NCI-H146 treated with DMSO at 0.1 percent for 48 hours (cell line): ENCODE data around the gene BARX2.

Experiments used
- DNase-seq: peaks from one replicate; lab custom pipeline; 2025; ENCODE audit not compliant: unreplicated experiment; lab: John Stamatoyannopoulos, UW

Gene BARX2

GRCh38 chr11:129435499-129436245 lies 60.0 kb downstream of the BARX2 start:
- no peak for DNase-seq

- no peak for DNase-seq
Measured at GRCh38 chr11:129436573-129436972, 60.9 kb downstream of the BARX2 start.

GRCh38 chr11:129440028-129440713 lies 64.5 kb downstream of the BARX2 start:
- no peak for DNase-seq

- no peak for DNase-seq
Measured at GRCh38 chr11:129442171-129442570, 66.5 kb downstream of the BARX2 start.

- no peak for DNase-seq
Measured at GRCh38 chr11:129443276-129443675, 67.6 kb downstream of the BARX2 start.

GRCh38 chr11:129444274-129444673 lies 68.6 kb downstream of the BARX2 start:
- no peak for DNase-seq

- no peak for DNase-seq
Measured at GRCh38 chr11:129445226-129445625, 69.6 kb downstream of the BARX2 start.

- DNase-seq, result no peak
Measured at GRCh38 chr11:129446572-129446971, 70.9 kb downstream of the BARX2 start.

GRCh38 chr11:129447654-129448239 lies 72.1 kb downstream of the BARX2 start:
- DNase-seq, result no peak

GRCh38 chr11:129451524-129451923 lies 75.9 kb downstream of the BARX2 start:
- no peak for DNase-seq

- no peak for DNase-seq
Measured at GRCh38 chr11:129453293-129453721, 77.7 kb downstream of the BARX2 start.

GRCh38 chr11:129455101-129455500 lies 79.5 kb downstream of the BARX2 start:
- DNase-seq, result no peak

GRCh38 chr11:129455756-129456655 lies 80.4 kb downstream of the BARX2 start:
- no peak for DNase-seq

GRCh38 chr11:129457321-129457720 lies 81.7 kb downstream of the BARX2 start:
- DNase-seq, result no peak

GRCh38 chr11:129458278-129458677 lies 82.6 kb downstream of the BARX2 start:
- no peak for DNase-seq

- peak; percentile 22 for DNase-seq
Measured at GRCh38 chr11:129458756-129459535, 83.3 kb downstream of the BARX2 start.

GRCh38 chr11:129460714-129461113 lies 85.1 kb downstream of the BARX2 start:
- DNase-seq, result peak; percentile 39

- no peak for DNase-seq
Measured at GRCh38 chr11:129484068-129484467, 108.4 kb downstream of the BARX2 start.

- DNase-seq, result no peak
Measured at GRCh38 chr11:129489249-129489648, 113.6 kb downstream of the BARX2 start.

- no peak for DNase-seq
Measured at GRCh38 chr11:129490004-129490403, 114.4 kb downstream of the BARX2 start.
